Pericardium fibroblast (primary cell): ENCODE results near the gene GADD45G. TPM values are rescaled to one million over a fixed set of nuclear protein-coding genes. Genes with fewer than 3 reads are reported as not detected.

Experiments
- total RNA-seq: library from RNA; depleted of rRNA; stranded (reverse); fragments of >200 nt; gene quantifications from 2 replicates; pipeline ENCODE4 v1.2.3, GENCODE V29; 2015

GADD45G gene
- 1.2 TPM in 1 of 2 replicates, not detected in the other for total RNA-seq

GRCh38 chr9:89604729-89605464 lies at the start of gene GADD45G:
TSS of gene GADD45G (plus strand) at chr9:89605012. CDS start at chr9:89605122, 110 bp downstream.

Other genes starting within 250 kb of the GADD45G start
- 0.23 and 1.5 TPM in 2 replicates for gene SEMA4D, start 106.9 kb upstream of the GADD45G start, total RNA-seq